ENCODE results near the gene DMC1.

DNA sequence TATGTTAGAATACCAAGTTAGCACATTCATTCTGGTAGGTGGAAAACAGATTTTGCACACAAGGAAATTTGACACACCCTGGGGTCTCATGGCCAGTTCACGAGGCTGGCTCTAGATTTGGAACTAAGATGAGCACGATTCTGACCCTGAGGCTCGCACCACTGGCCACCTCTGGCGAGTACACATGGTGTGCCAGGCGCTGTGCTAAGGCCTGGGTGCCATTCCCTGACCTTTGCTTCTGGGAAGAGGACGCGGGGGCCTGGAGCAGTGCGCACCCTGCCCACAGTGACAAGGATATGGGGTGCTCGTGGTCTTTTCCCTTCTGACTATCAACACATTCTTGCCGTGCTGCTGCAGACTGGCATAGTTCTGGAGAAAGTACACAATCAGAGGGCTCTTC, 29.5 kb upstream of the DMC1 start:
- TF ChIP-seq CBFB (CRISPR knock-in tag; IDR thresholded peaks at IDR 0.05) (no peak), ARID2 (CRISPR knock-in tag; IDR thresholded peaks at IDR 0.05; ENCODE audit: borderline replicate concordance) (no peak), RFX5 (IDR thresholded peaks at IDR 0.05; ENCODE audit: low read depth, low read length) (no peak), MYC (CRISPR knock-in tag; IDR thresholded peaks at IDR 0.05; ENCODE audit: borderline replicate concordance) (no peak), ZNF543 (CRISPR knock-in tag; IDR thresholded peaks at IDR 0.05) (no peak), CTCF (CRISPR knock-in tag; IDR thresholded peaks at IDR 0.05) (no peak), KDM1A (CRISPR knock-in tag; IDR thresholded peaks at IDR 0.05) (no peak), CREB1 (IDR thresholded peaks at IDR 0.05) (no peak), CREB1 (CRISPR knock-in tag; IDR thresholded peaks at IDR 0.05) (no peak), SPEN (CRISPR knock-in tag; IDR thresholded peaks at IDR 0.05; ENCODE audit: low read depth) (no peak), ZNF619 (CRISPR knock-in tag; IDR thresholded peaks at IDR 0.05) (no peak), ZNF589 (CRISPR knock-in tag; conservative IDR thresholded peaks at IDR 0.05) (no peak)
- TF ChIP-seq, protein P1, sequence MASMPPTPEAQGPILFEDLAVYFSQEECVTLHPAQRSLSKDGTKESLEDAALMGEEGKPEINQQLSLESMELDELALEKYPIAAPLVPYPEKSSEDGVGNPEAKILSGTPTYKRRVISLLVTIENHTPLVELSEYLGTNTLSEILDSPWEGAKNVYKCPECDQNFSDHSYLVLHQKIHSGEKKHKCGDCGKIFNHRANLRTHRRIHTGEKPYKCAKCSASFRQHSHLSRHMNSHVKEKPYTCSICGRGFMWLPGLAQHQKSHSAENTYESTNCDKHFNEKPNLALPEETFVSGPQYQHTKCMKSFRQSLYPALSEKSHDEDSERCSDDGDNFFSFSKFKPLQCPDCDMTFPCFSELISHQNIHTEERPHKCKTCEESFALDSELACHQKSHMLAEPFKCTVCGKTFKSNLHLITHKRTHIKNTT (CRISPR knock-in tag; IDR thresholded peaks at IDR 0.05): no peak
